ENCODE results near the gene CHI3L1.
"Not testable (repeated sequence)": the region's sequence is repeated elsewhere in the genome, so short reads cannot be mapped to it uniquely, and the experiment has no call there.

Gene CHI3L1

GRCh38 chr1:203186446-203187303 lies at the start of gene CHI3L1:
CHI3L1 (minus strand) TSS chr1:203186704; CDS start chr1:203186623, 81 bp downstream.
- POLR2A ChIA-PET, result no interaction called here
- no peak for TF ChIP-seq FOXK2 (IDR thresholded peaks at IDR 0.05)
- TF ChIP-seq BHLHE40 (IDR thresholded peaks at IDR 0.05; ENCODE audit: borderline replicate concordance), result no peak
- no peak for TF ChIP-seq PKNOX1 (IDR thresholded peaks at IDR 0.05)
- TF ChIP-seq HDGF (IDR thresholded peaks at IDR 0.05; ENCODE audit: borderline replicate concordance), result no peak
- no peak for TF ChIP-seq FOXM1 (IDR thresholded peaks at IDR 0.05; ENCODE audit: borderline replicate concordance)
- no peak for TF ChIP-seq LEF1 (IDR thresholded peaks at IDR 0.05; ENCODE audit: borderline replicate concordance)
- no peak for TF ChIP-seq TARDBP (IDR thresholded peaks at IDR 0.05)
- TF ChIP-seq L3MBTL2 (conservative IDR thresholded peaks at IDR 0.05), result no peak
- TF ChIP-seq FOXA1 (IDR thresholded peaks at IDR 0.05), result no peak
- no peak for TF ChIP-seq CTBP1 (IDR thresholded peaks at IDR 0.05; ENCODE audit: borderline replicate concordance)
- TF ChIP-seq SP1 (IDR thresholded peaks at IDR 0.05), result no peak
- no peak for TF ChIP-seq NFRKB (IDR thresholded peaks at IDR 0.05)
- no peak for TF ChIP-seq ARNT (IDR thresholded peaks at IDR 0.05)
- TF ChIP-seq ELF4 (IDR thresholded peaks at IDR 0.05), result no peak
- no peak for TF ChIP-seq ZNF384 (IDR thresholded peaks at IDR 0.05)
- no peak for TF ChIP-seq SUZ12 (IDR thresholded peaks at IDR 0.05)
- CTCF ChIA-PET, result interaction anchor here (1.8 kb wide), 1 partner anchor 81 kb away, joined by 5 read pairs; no protein-coding TSS in a partner anchor
- no peak for DNase-seq (ENCODE audit: extremely low spot score)

- CTCF ChIA-PET; DNase-seq (ENCODE audit: extremely low spot score); POLR2A ChIA-PET: not testable (repeated sequence)
Measured at GRCh38 chr1:203234901-203235300, 48.4 kb upstream of the CHI3L1 start.

- TF ChIP-seq TARDBP (IDR thresholded peaks at IDR 0.05), result no peak
- TF ChIP-seq ELF4 (IDR thresholded peaks at IDR 0.05), result no peak
- TF ChIP-seq PKNOX1 (IDR thresholded peaks at IDR 0.05), result no peak
- no peak for TF ChIP-seq L3MBTL2 (conservative IDR thresholded peaks at IDR 0.05)
- TF ChIP-seq CTBP1 (IDR thresholded peaks at IDR 0.05; ENCODE audit: borderline replicate concordance), result no peak
- TF ChIP-seq ARNT (IDR thresholded peaks at IDR 0.05), result no peak
- TF ChIP-seq FOXK2 (IDR thresholded peaks at IDR 0.05), result no peak
- no peak for TF ChIP-seq NFRKB (IDR thresholded peaks at IDR 0.05)
- TF ChIP-seq FOXA1 (IDR thresholded peaks at IDR 0.05), result no peak
- TF ChIP-seq SP1 (IDR thresholded peaks at IDR 0.05), result no peak
- ChIA-PET CTCF (no interaction called here), POLR2A (no interaction called here)
- no peak for DNase-seq (ENCODE audit: extremely low spot score)
Measured at GRCh38 chr1:203229471-203230135, 43.1 kb upstream of the CHI3L1 start, which contains the start of gene CHIT1. CHIT1 (minus strand) TSS chr1:203229673; CDS start chr1:203229636, 37 bp downstream.

- ChIA-PET POLR2A (interaction anchor here (0.9 kb wide), 1 partner anchor 222 kb away, joined by 3 read pairs; the partner anchor contains the start of gene TMEM183A), CTCF (interaction anchor here (1.3 kb wide), 1 partner anchor 38 kb away, joined by 3 read pairs; no protein-coding TSS in a partner anchor)
- TF ChIP-seq PKNOX1 (IDR thresholded peaks at IDR 0.05), result no peak
- no peak for TF ChIP-seq L3MBTL2 (conservative IDR thresholded peaks at IDR 0.05)
- TF ChIP-seq BHLHE40 (IDR thresholded peaks at IDR 0.05; ENCODE audit: borderline replicate concordance), result no peak
- no peak for TF ChIP-seq TARDBP (IDR thresholded peaks at IDR 0.05)
- TF ChIP-seq ARNT (IDR thresholded peaks at IDR 0.05), result no peak
- TF ChIP-seq NFRKB (IDR thresholded peaks at IDR 0.05), result no peak
- TF ChIP-seq LEF1 (IDR thresholded peaks at IDR 0.05; ENCODE audit: borderline replicate concordance), result no peak
- TF ChIP-seq ELF4 (IDR thresholded peaks at IDR 0.05), result no peak
- no peak for TF ChIP-seq ZNF384 (IDR thresholded peaks at IDR 0.05)
- TF ChIP-seq FOXM1 (IDR thresholded peaks at IDR 0.05; ENCODE audit: borderline replicate concordance), result no peak
- no peak for TF ChIP-seq FOXA1 (IDR thresholded peaks at IDR 0.05)
- TF ChIP-seq CTBP1 (IDR thresholded peaks at IDR 0.05; ENCODE audit: borderline replicate concordance), result no peak
- no peak for TF ChIP-seq SP1 (IDR thresholded peaks at IDR 0.05)
- TF ChIP-seq SUZ12 (IDR thresholded peaks at IDR 0.05), result no peak
- TF ChIP-seq FOXK2 (IDR thresholded peaks at IDR 0.05), result no peak
- TF ChIP-seq HDGF (IDR thresholded peaks at IDR 0.05; ENCODE audit: borderline replicate concordance), result no peak
- DNase-seq (ENCODE audit: extremely low spot score), result no peak
Measured at GRCh38 chr1:203228670-203229069, 42.2 kb upstream of the CHI3L1 start.

- TF ChIP-seq SUZ12 (IDR thresholded peaks at IDR 0.05) (no peak), FOXK2 (IDR thresholded peaks at IDR 0.05) (no peak), ELF4 (IDR thresholded peaks at IDR 0.05) (no peak), ZNF384 (IDR thresholded peaks at IDR 0.05) (no peak), ARNT (IDR thresholded peaks at IDR 0.05) (no peak), TARDBP (IDR thresholded peaks at IDR 0.05) (no peak), FOXM1 (IDR thresholded peaks at IDR 0.05; ENCODE audit: borderline replicate concordance) (no peak), LEF1 (IDR thresholded peaks at IDR 0.05; ENCODE audit: borderline replicate concordance) (no peak), L3MBTL2 (conservative IDR thresholded peaks at IDR 0.05) (no peak), NFRKB (IDR thresholded peaks at IDR 0.05) (no peak), PKNOX1 (IDR thresholded peaks at IDR 0.05) (no peak), BHLHE40 (IDR thresholded peaks at IDR 0.05; ENCODE audit: borderline replicate concordance) (no peak)
- ChIA-PET CTCF (interaction anchor here (1.3 kb wide), 1 partner anchor 40 kb away, joined by 3 read pairs; no protein-coding TSS in a partner anchor), POLR2A (no interaction called here)
- no peak for DNase-seq (ENCODE audit: extremely low spot score)
Measured at GRCh38 chr1:203227371-203228083, 41.0 kb upstream of the CHI3L1 start.
